Measurements from ENCODE around the gene MIOS. TPM values are rescaled to one million over a fixed set of nuclear protein-coding genes. Genes with fewer than 3 reads are reported as not detected.

MIOS gene
- total and polyA plus RNA-seq, 2 of the 4 experiments (the other 2 are of a cell fraction), result 10.6 to 32.4 TPM

DNA sequence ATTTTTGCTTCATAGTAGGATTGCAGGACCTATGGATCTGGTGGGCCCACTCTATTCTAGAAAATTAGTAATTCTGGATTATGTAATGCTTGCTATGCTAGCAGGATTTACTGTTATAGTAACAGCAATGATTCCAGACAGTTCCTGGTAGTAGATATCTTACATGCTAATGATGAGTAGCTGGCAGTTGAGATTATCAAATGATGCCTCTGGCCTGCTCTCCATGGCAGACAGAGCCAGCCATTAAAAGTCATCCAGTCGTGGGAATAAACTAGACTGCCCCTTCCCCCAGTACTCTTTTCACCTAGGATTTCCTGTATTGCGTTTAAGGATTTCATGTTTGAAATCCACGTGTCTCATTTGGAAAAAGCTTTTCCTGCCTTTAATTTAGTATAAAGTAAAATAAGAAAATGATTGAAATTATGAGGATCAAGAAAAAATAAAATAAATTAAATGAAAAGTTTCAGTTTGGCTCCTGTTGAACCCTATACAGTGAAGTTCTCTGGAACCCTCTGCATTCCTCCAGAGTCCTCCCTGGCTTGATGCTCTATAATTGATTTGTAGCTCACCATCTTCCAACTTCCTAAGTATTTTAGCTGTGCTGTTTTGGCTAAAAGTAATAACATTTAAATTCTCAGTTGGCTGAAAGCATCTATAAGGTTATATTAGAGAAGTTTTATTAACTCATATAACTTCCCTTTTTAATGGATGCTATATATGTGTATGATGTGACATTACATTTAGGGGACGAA lies 88.5 kb downstream of the MIOS start:
- WGBS, 2 experiments (ENCODE audit: extremely low coverage in 2 of 2, insufficient read length in 1 of 2), result no CpG with 5 or more reads among the region's 4 CpGs
- Histone ChIP-seq H3K9me1 (ENCODE audit: insufficient read depth, low read length) (no peaks in the 10 kb centered on the region), H3K9me3 (ENCODE audit: control insufficient read depth, insufficient read depth, low read length) (no peaks in the 10 kb centered on the region), H3K14ac (replicated peaks; ENCODE audit: low read depth, low read length) (no peak overlapping the region), H4K5ac (ENCODE audit: low read depth, low read length) (no peak overlapping the region), H3K36me3 (ENCODE audit: control insufficient read depth, insufficient read depth, low read length) (no peaks in the 10 kb centered on the region), H2AFZ (replicated peaks; ENCODE audit: low read length, poor library complexity) (no peak overlapping the region), H2BK5ac (ENCODE audit: low read depth, low read length, poor library complexity, severe bottlenecking) (no peak overlapping the region), H2BK15ac (ENCODE audit: low read depth, low read length) (no peak overlapping the region), H3K27me3 (ENCODE audit: control insufficient read depth, insufficient read depth, low read length) (no peaks in the 10 kb centered on the region), H2AK5ac (ENCODE audit: low read depth, low read length) (no peak overlapping the region), H3K9ac (ENCODE audit: low read depth, low read length) (no peak overlapping the region), H2BK20ac (ENCODE audit: low read depth, low read length) (no peak overlapping the region), H3K56ac (ENCODE audit: extremely low read depth, insufficient read depth, low read length) (no peak overlapping the region), H3K4me1 (ENCODE audit: control insufficient read depth, insufficient read depth, low read length) (no peaks in the 10 kb centered on the region), H4K20me1 (ENCODE audit: insufficient read depth, low read length) (no peaks in the 10 kb centered on the region), H4K91ac (ENCODE audit: insufficient read depth, low read depth, low read length) (no peak overlapping the region), H4K8ac (ENCODE audit: low read depth in 2 of 2, low read length in 2 of 2) (no peak overlapping the region), H3K79me1 (ENCODE audit: low read depth in 1 of 2, low read length in 2 of 2) (peaks cover 0 to 2% of the 10 kb centered on the region in 2 experiments; a peak in 2 of 4 replicates), H3K23ac (ENCODE audit: low read depth, low read length) (no peak overlapping the region), H3K4ac (ENCODE audit: low read depth, low read length) (no peak overlapping the region), H3K4me2 (ENCODE audit: low read depth, low read length) (no peak overlapping the region), H3K27ac (ENCODE audit: insufficient read depth, low read length) (no peak overlapping the region), H3K4me3 (ENCODE audit: insufficient read depth, low read depth, low read length) (no peak overlapping the region), H2BK120ac (ENCODE audit: low read depth, low read length) (no peak overlapping the region), H2AK9ac (replicated peaks; ENCODE audit: low read depth, low read length, poor library complexity) (no peak overlapping the region), H3K18ac (ENCODE audit: low read depth, low read length) (no peak overlapping the region)
- ATAC-seq (ENCODE audit: low read depth) (no peak), DNase-seq (no peak)
- no TSS peak for BruUV-seq (replicated peaks)
- POLR2A ChIA-PET (ENCODE audit: unreplicated experiment), result no interaction called here
- intact Hi-C loops (cut with micrococcal nuclease) (no loop called here), in situ Hi-C loops (cut with MboI; ENCODE audit: low sequenced_read_pairs) (loop anchor here (25.0 kb wide), 1 partner anchor 557 kb away; no protein-coding TSS in a partner anchor), dilution Hi-C loops (cut with HindIII; ENCODE audit: low sequenced_read_pairs, unreplicated experiment) (no loop called here)
- no peak for TF ChIP-seq USF2 (IDR thresholded peaks at IDR 0.05; ENCODE audit: low read depth, low read length)
- TF ChIP-seq RCOR1 (IDR thresholded peaks at IDR 0.05; ENCODE audit: insufficient replicate concordance, low read length), result no peak
- TF ChIP-seq FOS (IDR thresholded peaks at IDR 0.05; ENCODE audit: low read depth, low read length), result no peak
- TF ChIP-seq ELK1 (IDR thresholded peaks at IDR 0.05; ENCODE audit: borderline replicate concordance, low read depth, low read length), result no peak
- no peak for TF ChIP-seq RFX5 (IDR thresholded peaks at IDR 0.05; ENCODE audit: low read depth, low read length)
- TF ChIP-seq MAZ (IDR thresholded peaks at IDR 0.05; ENCODE audit: borderline replicate concordance, low read depth, low read length), result no peak
- no peak for TF ChIP-seq BHLHE40 (IDR thresholded peaks at IDR 0.05; ENCODE audit: low read depth, low read length)
- CTCF ChIA-PET, result no interaction called here
